ENCODE data around the gene TFEC.
"Not testable (repeated sequence)": the region's sequence is repeated elsewhere in the genome, so short reads cannot be mapped to it uniquely, and the experiment has no call there.

The TFEC gene, protein sequence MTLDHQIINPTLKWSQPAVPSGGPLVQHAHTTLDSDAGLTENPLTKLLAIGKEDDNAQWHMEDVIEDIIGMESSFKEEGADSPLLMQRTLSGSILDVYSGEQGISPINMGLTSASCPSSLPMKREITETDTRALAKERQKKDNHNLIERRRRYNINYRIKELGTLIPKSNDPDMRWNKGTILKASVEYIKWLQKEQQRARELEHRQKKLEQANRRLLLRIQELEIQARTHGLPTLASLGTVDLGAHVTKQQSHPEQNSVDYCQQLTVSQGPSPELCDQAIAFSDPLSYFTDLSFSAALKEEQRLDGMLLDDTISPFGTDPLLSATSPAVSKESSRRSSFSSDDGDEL

DNA sequence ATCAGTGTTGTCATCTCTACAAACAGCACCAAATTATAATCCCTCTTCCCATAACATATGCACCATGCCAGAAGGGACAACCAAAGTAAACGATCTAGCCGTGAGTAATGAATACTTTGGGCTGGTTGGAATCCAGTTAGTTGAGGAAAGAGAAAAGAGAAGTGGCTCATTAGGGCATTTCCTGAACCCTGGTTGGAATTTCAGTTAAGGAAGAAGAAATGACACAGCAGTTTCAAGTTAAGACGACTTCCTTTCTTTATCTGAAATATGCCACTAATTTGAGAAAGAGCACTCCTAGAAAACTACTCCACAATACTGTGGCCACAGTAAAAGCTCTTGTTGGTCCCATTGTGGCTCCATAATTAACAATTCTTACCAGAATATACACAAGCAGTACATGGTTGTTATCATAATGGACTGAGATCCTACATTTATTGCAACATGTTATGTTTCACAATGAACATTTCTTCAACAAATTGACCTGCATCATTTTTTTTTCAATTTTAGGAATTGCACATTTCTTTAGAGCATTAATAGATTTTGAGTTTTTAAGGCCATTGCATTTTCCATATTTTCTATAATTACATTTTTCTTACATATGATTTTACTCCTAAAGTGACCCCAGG, at the start of gene TFEC:
Gene TFEC (minus strand): TSS at position 113 of the 626 bp plus-strand sequence. CDS start 46,322 bp downstream, outside the sequence.
- no peak for DNase-seq

DNA sequence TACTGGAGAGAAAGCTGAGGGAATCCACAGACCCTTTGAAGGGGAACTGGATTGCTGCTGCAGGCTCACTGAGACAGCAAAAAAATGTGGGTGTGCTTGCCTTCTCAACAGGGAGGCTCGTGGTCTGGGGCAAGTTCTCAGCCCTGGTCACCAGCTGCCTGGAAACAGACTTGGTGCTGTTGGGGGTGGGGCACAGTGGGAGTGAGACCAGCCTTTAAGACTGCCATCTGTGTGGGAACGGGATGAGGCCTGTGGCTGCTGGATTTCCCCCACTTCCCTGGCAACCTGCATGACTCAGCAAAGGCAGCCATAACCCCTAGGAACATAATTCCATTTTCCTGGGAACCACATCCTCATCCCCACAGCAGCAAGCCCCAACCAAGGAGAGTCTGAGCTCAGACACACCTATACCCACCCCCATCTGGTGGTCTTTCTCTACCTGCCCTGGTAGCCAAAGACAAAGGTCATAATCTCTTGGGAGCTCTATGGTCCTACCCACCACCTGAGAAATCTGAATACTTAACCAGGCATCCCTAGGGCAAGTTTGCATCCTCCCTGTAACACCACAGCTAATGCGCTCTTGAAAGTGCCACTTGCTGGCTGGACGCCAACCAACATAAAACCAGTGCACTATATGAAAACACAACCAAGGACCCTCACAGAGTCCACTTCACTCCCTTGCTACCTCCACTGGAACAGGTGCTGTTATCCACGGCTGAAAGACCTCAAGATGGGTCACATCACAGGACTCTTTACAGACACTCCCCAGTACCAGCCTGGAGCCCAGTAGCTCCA, 45.0 kb upstream of the TFEC start:
- no peak for DNase-seq

DNA sequence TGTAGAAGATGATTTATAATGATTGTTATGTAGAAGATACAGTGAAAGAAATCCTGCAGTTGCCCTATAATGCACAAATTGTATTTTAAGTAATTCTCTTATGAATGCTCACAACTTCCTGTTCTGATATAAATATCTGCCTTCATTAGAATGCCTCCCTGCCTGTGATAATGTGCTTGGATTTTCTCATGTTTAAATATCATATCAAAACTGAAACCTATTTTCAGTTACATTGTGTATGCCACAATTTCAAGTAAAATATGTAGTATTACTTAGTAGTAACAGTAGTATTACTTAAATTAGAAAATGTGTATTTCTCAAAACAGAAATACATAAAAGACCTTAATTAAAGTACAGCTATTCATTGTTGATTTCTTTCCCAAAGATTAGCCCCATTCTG, 41.1 kb upstream of the TFEC start:
- DNase-seq = no peak

DNA sequence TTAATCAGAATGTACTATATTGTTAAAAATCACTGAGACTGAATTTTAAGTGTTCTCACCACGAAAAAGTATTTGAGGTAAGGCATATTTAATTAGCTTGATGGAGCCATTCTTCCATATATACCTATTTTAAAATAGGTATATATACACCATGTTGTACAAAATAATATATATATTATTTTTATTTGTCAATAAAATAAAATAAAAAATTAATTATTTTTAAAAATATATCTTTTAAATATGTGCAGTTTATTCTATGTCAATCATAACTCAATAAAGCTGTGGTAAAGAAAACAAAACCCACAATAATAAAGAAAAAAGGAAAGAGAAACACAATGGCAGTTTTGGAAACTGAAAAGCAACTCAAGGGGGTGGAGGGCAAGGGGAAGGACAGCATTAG, 33.6 kb upstream of the TFEC start:
- DNase-seq = no peak

DNA sequence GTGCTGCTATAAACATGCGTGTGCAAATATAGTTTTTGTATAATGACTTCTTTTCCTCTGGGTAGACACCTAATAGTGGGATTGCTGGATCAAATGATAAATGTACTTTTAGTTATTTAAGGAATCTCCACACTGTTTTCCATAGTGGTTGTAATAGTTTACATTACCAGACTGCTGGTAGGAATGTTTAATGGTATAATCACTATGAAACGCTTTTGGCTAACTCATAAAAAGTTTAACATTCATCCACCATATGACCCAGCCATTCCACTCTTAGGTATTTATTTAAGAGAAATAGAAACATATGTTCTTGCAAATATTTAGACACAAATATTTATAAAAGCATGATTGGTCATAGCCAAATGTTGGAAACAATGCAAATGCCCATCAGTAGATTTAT, 32.1 kb upstream of the TFEC start:
- no peak for DNase-seq

DNA sequence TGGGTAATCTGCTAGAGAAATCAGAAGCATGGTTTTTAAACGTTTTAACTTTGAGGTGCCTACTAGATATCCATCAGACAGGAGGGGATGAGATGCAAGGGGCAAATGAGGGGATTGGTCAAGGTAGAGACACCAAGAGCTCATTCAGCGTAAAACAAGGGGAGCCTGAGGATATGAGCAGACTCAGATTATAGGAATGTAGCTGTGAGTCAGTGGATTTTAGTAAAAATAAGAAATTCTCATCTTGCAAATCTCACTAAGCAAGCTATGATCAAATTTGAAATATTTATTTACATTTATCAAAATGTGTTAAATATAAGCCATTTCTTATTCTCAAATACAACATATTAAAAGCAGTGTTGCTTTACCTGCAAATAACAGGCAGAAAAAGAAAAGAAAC, 21.4 kb upstream of the TFEC start:
- no peak for DNase-seq

DNA sequence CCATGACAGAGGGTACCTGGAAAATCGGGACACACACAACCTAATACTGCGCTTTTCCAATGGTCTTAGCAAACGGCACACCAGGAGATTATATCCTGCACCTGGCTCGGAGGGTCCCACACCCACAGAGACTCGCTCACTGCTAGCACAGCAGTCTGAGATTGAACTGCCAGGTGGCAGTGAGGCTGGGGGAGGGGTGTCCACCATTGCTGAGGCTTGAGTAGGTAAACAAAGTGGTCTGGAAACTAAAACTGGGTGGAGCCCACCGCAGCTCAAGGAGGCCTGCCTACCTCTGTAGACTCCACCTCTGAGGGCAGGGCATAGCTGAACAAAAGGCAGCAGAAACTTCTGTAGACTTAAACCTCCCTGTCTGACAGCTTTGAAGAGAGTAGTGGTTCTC, 16.7 kb upstream of the TFEC start:
- DNase-seq = not testable (repeated sequence)

DNA sequence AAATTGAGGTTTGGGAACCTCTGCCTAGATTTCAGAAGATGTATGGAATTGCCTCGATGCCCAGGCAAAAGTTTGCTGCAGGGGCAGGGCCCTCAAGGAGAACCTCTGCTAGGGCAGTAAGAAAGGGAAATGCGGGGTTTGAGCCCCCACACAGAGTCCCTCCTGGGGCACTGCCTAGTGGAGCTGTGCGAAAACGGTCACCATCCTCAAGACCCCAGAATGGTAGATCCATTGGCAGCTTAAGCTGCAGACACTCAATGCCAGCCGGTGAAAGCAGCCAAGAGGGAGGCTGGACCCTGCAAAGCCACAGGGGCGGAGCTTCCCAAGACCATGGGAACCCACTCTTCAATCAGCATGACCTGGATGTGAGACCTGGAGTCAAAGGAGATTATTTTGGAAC, 15.0 kb upstream of the TFEC start:
- DNase-seq = no peak

DNA sequence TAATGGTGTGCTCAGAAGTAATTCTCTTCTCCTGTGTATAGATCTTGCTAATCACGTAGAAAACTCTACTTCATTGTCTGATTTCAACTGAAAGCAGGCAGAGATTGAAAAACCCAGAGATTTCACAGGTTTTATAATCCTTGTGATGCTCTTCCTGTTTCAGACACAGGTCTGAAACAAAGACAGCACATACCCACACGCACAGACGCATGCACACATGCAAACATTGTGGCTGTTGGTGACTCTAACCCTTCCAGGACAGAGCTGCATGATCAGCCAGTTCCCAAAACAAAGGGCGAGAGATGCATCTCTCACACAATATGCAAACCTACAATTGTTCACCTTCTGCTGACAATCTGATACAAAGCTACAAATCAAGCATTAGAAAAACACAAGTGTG, 11.1 kb upstream of the TFEC start:
- DNase-seq = no peak

DNA sequence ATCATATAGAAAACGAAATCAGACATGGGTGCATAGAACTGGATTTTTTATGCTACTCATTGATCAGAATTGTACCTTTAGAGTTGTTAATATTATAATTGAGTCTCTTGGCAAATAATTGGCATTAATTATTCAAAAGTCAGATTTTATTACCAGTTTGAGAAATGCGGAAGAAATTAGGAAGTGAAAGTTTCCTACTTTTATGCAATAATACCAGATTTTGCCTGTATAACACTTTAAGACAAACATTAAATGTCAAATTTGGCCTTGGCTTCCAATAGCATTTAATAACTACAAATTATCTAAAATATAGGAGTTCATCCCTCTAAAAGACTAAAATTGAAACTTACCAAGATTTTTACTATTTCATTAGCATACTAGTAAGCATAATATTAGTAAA, 6.8 kb upstream of the TFEC start:
- DNase-seq = no peak

DNA sequence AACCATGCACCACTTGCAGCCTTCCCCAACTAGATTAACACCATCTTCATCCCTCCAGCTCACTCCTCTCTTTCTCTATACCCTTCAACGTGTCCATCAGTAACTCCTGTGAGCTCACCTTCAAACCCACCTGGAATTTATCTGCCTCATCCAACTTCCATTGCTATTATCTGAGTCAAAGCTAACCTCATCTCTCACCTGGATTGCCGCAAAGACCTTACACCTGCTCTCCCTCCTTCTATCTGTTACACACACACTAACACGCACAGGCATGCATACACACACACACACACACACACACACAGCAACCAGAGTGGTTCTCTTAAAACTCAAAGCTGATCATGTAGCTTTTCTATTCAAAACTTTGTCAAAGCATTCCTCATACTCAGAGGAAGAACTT, 3.8 kb upstream of the TFEC start:
- DNase-seq = no peak

DNA sequence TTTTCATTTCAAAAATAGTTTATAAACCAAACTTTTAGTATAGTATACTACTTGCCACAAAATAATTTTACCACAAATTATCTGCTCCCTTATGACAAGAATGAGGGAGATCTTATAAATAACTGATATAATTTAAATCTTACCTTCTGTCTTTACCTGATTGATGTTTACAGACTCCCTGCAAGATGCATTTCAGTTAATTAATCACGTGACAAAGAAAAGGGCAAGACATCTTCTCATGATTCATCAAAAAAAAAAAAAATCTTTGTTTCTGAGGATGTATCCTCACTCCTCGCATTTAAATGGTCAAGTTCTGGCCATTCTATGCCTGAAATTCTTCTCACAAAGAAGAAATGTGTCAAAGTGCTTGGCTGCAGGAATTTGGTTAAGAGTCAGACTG, 2.3 kb upstream of the TFEC start:
- DNase-seq = no peak

DNA sequence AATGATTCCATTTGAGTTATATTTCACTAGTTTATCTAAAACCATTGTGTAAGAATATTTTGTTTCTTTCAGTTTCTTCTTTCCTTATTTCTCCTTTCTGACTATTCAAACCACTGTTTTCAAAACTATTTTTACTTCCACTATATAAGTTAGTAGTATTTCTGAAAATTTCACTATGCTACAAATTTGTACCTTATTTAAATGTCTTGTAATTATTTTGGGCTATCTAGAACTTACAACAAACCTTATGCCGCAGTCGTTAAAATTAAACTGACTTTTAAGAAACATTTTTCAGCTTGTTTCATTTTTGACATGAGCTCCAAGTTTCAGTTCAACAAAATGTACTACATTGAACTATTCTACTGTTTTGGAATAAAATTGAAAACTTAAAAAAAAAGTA, 1.8 kb downstream of the TFEC start:
- DNase-seq = no peak

DNA sequence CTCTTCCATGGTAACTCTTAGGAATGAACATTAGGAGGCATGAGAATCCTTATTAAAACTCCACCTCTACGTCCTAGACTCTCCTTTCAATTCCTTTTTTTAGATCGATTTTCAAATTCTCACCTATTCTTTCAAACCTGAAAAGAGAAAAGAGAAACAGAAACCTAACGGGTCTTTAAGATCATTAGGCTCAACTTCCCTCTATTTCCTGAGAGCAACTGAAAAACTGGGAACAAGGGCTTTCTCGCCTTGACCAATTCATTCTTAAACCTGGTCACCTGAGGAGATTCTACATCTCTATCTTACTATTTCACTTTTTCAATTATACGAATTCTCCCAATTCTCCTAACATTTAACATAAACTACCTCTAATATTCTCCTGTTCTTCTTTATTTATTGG, 2.8 kb downstream of the TFEC start:
- DNase-seq = no peak

DNA sequence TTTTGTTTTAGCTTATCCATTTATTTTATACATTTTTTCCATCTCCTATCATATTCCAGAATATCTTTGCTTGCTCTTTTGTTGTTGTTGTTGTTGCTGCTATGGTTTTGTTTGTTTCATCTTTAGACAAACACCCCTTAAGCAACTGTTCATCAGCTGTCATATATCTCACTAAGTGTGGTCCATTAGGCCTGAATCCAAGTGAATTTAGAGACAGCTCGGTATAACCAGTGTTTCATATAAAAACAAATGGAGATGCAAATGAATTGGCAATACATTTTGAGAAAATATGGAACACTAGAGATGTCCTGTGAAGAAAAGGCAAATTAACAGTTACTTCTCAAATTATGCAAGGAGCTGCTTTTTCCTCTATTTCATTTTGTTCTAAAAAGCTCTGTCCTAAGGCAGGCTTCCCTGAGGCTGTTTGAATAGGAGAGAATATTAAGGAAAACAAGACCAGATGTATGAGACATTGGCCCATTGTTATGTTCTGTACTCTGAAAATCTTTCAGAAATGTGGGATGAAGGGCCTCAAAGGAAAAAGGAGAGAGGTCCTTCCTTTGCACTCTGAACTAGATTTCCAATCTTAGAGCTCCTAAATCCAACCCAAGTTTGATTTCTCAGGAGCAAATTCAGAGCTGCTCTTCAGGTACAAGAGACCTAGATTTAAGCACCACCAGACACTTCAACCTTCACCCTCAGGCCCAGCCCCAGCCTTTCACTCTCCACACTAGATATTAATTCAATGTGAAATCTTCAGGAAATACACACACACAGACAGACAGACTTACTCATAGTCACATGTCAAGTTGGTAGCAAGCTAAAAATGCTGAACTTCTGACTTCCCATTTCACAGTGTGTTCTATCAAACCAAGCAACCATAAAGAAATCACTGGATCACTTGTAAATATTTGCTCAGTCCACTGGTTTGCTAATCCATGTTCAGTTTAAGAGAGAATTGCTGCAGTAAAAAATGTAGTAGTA, 5.4 kb downstream of the TFEC start:
- DNase-seq = no peak

DNA sequence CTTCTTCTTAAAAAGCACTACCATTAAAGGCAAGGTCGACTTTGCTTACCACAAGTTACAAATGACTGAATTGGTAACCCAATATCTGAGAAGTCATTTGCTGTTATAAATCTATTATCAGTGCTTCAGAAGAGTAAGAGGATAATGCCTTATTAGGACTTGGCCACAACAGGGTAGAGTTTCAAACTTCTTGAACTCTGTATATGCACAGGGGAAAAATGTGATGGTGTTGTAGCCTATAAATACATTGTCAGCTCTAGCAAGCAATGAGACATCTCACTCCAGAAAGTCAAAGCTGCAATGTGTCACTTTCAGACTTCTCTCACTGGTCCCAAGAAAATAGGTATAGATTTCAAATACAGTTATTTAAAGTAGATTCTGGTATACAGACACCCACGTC, 9.3 kb downstream of the TFEC start:
- no peak for DNase-seq

DNA sequence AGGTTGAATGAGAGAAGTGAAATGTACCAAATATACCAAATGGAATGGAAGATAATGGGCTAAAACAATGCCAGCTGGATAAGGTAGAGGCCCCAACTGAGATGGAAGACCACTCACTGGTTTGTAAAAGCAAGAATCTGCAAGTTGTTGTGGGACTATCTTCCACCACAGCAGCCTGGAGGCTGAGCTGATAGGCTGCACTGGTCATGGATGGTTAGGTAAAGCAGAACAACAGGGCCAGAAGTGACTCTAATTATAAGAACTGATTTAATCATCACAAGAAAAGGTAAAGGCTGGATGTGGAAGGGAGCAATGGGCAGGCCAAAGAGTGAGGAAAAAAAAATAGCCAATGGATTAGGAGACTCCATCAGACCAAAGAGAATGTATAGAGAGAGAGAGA, 11.8 kb downstream of the TFEC start:
- no peak for DNase-seq

DNA sequence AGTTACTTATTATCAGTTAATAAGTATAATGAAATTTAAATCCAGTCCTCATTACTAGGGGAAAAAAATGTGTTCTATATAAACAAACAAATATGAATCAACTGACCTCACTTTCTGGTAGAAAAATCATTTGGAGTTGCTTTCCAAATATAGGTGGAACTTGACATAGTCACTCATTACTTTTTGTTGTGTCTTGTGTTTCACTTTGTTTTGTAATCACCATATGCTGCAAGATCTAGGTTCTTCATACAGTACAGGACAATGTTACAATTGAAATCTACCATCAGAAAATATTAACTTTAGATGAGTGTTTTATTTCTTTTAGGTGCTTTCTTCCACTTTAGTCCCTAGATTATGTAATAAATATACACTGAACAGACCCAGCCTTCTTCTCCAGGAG, 16.9 kb downstream of the TFEC start:
- DNase-seq = no peak

DNA sequence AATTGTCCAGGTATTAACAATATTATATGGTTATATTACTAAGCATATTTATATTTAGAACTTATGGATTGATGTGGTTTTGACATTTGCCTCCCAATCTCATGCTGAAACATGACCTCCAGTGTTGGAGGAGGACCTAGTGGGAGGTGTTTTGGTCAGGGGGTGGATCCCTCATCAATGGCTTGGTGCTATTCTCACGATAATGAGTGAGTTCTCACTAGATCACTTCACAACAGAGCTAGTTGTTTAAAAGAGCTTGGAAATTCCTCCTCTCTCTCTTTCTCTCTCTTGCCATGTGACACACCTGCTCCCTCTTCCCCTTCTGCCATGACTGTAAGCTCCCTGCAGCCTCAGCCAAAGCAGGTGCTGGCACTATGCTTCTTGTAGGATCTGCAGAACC, 19.0 kb downstream of the TFEC start:
- no peak for DNase-seq

DNA sequence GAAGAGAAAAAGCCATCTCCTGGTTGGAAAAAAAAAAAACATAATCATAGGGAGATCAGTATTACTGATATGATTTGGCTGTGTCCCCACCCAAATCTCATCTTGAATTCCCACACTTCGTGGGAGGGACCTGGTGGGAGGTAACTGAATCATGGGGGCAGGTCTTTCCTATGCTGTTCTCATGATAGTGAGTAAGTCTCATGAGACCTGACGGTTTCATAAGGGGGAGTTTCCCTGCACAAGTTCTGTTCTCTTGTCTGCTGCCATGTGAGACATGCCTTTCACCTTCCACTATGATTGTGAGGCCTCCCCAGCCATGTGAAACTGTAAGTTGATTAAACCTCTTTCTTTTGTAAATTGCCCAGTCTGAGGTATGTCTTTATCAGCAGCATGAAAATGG, 25.8 kb downstream of the TFEC start:
- not testable (repeated sequence) for DNase-seq

DNA sequence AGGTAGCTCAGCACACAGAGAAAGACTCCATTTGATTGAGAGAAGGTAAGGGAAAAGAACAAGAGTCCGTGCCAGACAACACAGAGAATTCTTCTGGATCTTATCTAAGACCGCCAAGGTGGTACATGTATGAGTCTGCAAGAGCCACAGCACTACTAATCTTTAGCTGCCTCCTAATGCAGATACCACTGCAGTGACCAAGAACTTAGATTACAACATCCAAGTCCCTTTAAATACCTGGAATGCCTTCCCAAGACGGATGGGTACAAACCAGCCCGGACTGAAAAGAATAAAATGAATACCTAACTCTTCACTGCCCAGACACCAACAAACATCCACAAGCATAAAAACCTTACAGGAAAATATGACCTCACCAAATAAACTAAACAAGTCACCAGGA, 33.3 kb downstream of the TFEC start:
- no peak for DNase-seq

DNA sequence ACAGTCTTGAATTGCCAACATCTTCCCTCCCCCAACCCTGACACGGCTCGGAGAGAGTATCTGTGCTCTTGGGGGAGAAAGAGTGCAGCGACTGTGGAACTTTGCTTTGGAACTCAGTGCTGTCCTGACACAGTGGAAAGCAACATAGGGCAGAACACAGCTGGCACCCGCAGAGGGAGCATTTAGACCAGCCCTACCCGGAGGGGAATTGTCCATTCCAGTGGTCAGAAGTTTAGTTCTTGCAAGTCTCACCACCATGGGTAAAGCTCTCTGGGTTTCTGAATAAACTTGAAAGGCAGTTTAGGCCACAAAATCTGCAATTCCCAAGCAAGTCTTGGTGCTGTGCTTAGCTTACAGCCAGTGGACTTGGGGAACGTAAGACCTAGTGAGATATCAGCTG, 34.9 kb downstream of the TFEC start:
- no peak for DNase-seq

DNA sequence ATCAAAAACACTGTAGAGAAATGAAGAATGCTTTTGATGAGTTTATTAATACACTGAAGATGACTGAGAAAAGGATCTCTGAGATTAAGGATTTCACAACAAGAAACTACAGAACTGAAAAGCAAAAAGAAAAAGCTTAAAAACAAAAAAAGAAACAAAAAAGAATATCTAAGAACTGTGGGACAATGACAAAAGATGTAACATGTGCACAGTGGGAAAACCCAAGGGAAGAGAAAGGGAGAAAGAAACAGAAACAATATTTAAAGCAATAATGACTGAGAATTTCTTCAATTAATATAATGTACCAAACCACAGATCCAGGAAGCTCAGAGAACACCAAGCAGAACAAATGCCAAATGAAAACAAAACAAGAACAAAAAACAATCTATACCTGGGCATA, 42.2 kb downstream of the TFEC start:
- no peak for DNase-seq
